GM19351 (cell line): ENCODE data around the gene ZNF106.

Experiments used
- ATAC-seq: cut with Tn5 transposase; IDR thresholded peaks from one replicate; pipeline ENCODE4 v1.9.1; 2021; ENCODE audit warnings: mild to moderate bottlenecking, moderate library complexity; ENCODE audit not compliant: unreplicated experiment

ZNF106 gene

GRCh38 chr15:42490671-42491538, at the start of gene ZNF106:
TSS of gene ZNF106 (minus strand) at chr15:42491141. CDS start at chr15:42472289, 18,852 bp downstream.
- ATAC-seq = no peak

- no peak for ATAC-seq
Measured at GRCh38 chr15:42533246-42533645, 42.3 kb upstream of the ZNF106 start.

- no peak for ATAC-seq
Measured at GRCh38 chr15:42528970-42529369, 38.0 kb upstream of the ZNF106 start.

GRCh38 chr15:42523331-42523730, 32.4 kb upstream of the ZNF106 start:
- ATAC-seq = no peak

- no peak for ATAC-seq
Measured at GRCh38 chr15:42511007-42511391, 20.1 kb upstream of the ZNF106 start.

GRCh38 chr15:42510258-42511006, 19.5 kb upstream of the ZNF106 start:
- ATAC-seq = no peak

- ATAC-seq = no peak
Measured at GRCh38 chr15:42508263-42508690, 17.3 kb upstream of the ZNF106 start.

GRCh38 chr15:42507514-42507913, 16.6 kb upstream of the ZNF106 start:
- no peak for ATAC-seq

GRCh38 chr15:42504631-42505030, 13.7 kb upstream of the ZNF106 start:
- no peak for ATAC-seq

GRCh38 chr15:42503825-42504224, 12.9 kb upstream of the ZNF106 start:
- no peak for ATAC-seq

GRCh38 chr15:42502477-42502876, 11.5 kb upstream of the ZNF106 start:
- ATAC-seq = no peak

GRCh38 chr15:42499858-42500609, 9.1 kb upstream of the ZNF106 start:
- ATAC-seq = no peak

GRCh38 chr15:42498212-42499068, 7.5 kb upstream of the ZNF106 start:
- no peak for ATAC-seq

GRCh38 chr15:42495361-42496212, 4.6 kb upstream of the ZNF106 start, which contains the start of gene SNAP23:
TSS of gene SNAP23 (plus strand) at chr15:42495634. CDS start at chr15:42511847, 16,213 bp downstream.
- peak; percentile 76 for ATAC-seq

GRCh38 chr15:42494998-42495360, 4.0 kb upstream of the ZNF106 start:
- no peak for ATAC-seq

- ATAC-seq = no peak
Measured at GRCh38 chr15:42493679-42494078, 2.7 kb upstream of the ZNF106 start.

GRCh38 chr15:42491539-42492225, 741 bp upstream of the ZNF106 start:
- ATAC-seq = no peak

- no peak for ATAC-seq
Measured at GRCh38 chr15:42490291-42490670, 660 bp downstream of the ZNF106 start.

GRCh38 chr15:42483677-42484076, 7.3 kb downstream of the ZNF106 start:
- ATAC-seq = no peak
